ENCODE results near the gene IL26.
A peak's percentile ranks its signal among the peaks of the same experiment; 100 is the strongest.
"Not testable (repeated sequence)": the region's sequence is repeated elsewhere in the genome, so short reads cannot be mapped to it uniquely, and the experiment has no call there.

IL26 gene

DNA sequence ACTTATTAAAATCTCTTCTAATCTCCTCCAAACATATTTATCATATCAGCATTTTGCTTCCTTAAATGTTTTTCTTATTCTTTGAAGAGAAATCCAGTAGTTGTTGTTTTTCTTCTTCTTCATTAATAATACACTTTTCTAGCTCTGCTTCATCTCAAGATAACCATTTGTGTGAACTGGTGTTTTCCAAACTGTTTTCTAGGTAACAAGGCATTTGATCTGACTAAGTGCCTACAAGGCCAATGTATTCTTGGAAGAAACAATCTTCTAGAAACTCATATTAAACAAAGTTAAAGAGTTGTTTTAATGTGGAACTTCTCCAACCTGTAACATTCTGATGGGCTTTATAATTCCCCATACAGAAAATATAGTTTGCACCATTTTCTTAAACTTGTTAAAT is 35.3 kb downstream of the IL26 start:
- no peak for DNase-seq

- DNase-seq: no peak
Measured at GRCh38 chr12:68189821-68190242, 35.8 kb downstream of the IL26 start.

GRCh38 chr12:68185598-68185997 is 40.0 kb downstream of the IL26 start:
- DNase-seq: no peak

- DNase-seq: peak; percentile 91
Measured at GRCh38 chr12:68180792-68181744, 44.5 kb downstream of the IL26 start.

DNA sequence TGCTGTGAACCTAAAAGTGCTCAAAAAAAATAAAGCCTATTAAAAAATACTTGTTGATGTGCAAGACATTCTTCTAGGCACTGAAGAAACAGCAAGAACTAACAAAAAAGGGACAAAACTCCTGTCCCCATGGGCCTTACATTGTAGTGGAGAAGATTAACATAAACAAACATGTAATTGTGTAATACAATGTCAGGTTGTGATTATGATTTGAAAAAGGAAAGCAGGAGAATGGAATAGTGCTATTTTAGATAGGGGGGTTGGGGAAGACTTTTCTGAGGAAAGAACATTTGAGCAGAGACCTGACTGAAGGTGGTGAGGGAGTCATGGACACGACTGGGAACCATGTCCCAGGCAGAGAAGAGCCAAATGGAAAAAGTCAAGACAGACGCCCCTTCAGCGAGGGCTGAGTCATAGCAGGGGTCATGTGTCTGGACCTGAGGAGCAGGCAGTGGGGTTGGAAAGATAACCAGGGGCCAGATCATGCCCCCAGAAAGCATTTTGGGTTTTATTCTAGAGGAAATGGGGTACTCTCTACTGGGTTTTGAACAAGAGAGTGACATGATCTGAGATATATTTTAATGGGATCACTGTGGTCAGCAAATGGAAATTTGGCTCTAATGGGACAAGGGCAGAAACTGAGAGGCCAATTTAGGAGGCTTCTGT is 46.7 kb downstream of the IL26 start:
- DNase-seq: no peak

DNA sequence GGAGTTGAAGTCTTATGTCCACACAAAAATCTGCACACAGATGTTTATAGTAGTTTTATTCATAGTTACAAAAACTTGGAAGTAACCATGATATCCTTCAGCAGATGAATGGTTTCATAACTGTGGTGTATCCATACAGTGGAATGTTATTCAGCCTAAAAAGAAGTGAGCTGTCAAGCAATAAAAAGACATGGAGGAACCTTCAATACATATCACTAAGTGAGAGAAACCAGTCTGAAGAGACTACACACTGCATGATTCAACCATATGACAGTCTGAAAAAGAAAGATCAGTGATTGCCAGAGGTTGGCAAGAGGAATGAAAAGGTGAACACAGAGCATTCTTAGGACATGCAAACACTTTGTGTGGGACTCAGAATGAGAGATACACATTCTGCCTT is 47.4 kb downstream of the IL26 start:
- DNase-seq: no peak

DNA sequence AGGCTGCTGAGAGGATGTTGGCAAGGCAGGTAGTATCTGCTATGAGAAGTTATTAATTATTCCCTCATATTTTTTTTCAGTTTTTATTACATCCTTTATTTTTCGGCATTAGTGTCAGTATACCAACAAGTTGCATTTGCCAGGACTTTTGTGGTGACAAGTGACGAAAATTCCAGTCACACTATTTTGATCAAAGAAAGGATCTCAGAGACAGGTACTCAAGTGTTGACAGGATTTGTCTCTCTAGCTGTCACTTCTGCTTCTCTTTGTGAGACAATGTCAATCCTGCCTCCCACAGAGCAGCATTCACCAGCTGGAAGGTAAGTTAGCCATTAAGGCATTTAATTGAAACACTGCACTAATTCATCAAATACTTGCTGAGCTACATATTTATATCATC is 48.0 kb downstream of the IL26 start:
- DNase-seq: no peak

DNA sequence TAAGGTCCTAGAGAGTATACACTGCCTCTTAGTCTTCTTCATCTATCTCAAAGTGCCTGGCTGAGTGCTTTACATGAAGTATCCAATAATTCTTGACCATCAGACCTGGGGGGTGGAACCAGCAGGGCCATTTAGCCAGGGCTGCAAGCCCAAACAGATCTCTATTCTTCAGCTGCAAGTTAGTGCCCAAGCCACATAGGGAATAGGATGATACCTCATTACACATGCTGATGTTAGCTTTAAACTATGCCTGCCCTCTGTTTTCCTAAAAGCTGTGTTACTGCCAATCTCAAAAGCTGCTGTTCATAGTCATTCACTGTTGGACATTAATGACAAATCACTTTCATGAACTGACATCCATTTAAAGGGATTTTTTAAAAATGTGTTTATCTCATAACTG is 49.4 kb downstream of the IL26 start:
- no peak for DNase-seq

DNA sequence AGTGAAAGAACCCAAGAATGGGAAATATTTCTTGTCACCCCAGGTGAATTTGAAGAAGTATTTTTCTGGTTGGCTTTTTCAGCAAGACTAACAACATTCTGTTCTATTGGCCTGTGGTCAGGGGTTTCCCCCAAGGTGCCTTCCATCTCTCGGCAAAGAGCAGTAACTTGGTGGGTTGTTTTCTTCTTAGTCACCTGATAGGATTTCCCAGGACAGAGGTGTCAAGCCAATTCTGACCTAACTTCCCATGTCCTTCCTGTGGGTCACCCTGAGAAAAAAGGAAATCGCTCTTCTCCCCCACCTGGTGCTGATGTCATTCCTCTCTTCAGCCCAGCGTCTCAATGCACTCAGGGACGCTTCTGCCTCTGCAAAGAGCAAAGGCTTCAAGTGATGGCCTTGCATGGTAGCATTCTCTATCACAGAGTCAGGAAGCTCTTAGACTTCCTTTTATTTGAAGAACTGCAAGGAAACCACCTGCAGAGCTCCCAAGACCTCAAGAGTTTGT is 50.0 kb downstream of the IL26 start:
- no peak for DNase-seq

DNA sequence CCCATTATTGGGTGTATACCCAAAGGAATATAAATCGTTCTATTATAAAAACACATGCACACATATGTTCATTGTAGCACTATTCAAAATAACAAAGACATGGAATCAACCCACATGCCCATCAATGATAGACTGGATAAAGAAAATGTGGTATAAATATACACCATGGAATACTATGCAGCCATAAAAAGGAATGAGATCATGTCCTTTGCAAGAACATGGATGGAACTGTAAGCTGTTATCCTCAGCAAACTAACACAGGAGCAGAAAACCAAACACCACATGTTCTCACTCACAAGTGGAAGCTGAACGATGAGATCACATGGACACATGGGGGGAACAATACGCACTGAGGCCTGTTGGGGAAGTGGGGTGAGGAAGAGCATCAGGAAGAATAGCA is 50.8 kb downstream of the IL26 start:
- DNase-seq: not testable (repeated sequence)

DNA sequence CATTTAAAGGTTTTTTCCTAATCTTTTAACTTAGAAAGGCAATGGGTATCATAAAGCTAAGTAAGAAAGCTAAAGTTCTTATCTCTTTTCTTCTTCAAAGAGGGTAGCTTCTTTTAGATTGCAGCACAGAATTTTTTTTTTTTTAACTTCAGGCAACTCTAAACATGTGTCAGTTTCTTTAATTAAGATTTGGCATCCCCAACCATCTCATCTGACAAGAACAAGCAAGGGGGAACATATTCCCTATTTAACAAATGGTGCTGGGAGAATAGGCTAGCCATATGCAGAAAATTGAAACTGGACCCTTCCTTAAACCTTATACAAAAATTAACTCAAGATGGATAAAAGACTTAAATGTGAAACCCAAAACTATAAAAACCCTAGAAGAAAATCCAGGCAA is 51.8 kb downstream of the IL26 start:
- DNase-seq: no peak

- DNase-seq: no peak
Measured at GRCh38 chr12:68170726-68171125, 54.9 kb downstream of the IL26 start.

GRCh38 chr12:68169213-68169889 is 56.3 kb downstream of the IL26 start:
- no peak for DNase-seq

DNA sequence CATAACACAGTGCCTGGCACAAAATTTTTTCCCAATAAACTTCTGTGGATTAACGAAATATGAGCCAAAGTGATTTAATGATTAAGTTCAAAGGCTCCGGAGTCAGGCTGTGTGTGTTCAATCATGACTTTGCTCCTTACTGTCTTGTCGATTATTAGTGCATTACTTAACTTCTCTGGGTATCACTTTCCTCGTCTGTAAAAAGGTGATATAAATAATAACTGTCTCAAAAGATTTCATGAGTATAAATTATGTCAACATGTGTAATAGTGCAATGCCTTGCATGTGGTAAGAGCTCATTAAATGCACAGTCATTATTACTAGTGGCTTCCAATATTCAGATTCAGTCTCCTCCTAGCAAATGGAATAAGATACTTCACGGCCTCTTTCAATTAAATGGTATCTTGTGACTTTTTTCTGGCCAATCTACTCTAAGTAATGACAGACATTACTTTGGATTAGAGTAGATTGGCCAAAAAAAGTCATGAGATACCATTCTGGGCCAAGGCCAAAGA is 59.2 kb downstream of the IL26 start:
- no peak for DNase-seq

- DNase-seq: no peak
Measured at GRCh38 chr12:68163560-68164081, 62.0 kb downstream of the IL26 start.

DNA sequence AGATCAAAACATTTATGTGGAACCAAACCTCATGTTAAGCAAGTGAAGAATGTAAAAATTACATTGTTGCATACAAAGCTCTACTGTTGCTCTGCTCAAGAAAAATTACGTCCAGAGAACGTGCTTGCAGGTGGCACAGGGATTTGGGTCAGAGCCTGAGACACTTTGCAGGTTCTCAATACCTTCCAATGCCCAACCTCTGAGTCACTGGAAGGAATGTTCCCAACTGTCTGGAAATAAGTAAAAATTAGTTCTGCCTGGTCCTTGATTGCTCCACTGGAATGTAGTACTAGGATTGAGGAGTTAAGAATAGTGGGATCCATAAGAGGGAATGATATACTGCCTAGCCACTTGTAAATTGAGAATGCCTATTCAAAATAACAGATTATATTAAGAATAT is 63.2 kb downstream of the IL26 start:
- no peak for DNase-seq

GRCh38 chr12:68159681-68160304 is 65.8 kb downstream of the IL26 start, which contains the start of gene IFNG:
Gene IFNG, minus strand, starts transcription at chr12:68159740. Its CDS starts 125 bp downstream, at chr12:68159615.
- no peak for DNase-seq

DNA sequence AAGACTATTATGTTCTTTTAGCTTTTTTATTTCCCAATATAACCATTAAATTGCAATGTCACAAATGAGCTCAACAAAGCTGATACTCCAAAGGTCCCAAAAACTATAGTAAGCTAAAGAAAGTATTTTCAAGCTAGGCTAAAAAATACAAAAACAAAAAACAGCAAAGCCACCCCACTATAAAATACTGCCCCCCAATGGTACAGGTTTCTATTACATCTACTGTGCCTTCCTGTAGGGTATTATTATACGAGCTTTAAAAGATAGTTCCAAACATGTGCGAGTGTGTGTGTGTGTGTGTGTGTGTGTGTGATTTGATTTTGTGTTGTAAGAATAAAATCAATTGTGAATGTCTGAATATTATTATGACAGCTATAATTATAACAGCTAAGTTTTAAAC is 67.2 kb downstream of the IL26 start:
- peak; percentile 21 for DNase-seq

DNA sequence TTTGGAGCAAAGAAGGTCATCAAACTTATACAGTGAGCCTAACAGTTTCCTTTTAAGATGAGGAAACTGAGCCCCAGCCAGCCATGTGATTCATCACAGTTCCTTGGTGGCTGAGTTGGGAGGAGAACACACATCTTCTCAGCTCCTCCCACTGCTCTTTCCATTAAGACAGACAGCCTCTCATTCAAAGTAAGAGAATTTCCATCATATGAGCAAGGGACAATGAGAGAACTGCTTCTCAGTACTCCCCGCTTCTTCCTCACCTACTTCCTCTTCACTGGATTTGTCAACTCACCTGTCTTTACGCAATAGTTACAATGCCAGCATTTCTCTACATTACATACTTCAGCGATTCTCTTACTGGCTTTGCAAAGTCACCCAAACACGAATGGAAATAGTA is 68.2 kb downstream of the IL26 start:
- no peak for DNase-seq

DNA sequence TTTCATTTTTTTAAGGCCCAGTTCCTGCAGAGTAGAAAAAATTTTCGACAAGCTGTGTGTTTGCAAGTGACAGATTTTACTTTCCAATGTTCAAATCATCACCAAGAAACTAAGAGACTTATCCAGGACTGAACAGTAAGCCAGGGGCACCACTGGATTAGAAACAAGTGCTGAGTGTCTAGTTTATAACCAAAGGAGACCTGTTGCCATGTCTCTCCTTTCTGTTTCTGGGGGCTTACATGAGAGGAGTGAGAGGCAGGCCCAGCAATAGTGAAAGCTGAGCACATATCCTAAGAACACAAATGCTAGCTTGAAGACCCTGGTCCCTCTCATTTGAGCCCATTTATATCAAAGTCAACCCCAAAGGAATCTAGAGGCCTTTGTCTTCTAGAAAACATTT is 69.0 kb downstream of the IL26 start:
- DNase-seq: no peak

- DNase-seq: no peak
Measured at GRCh38 chr12:68154779-68155178, 70.8 kb downstream of the IL26 start.

Data from NCI-H1694 treated with DMSO at 0.1 percent for 48 hours (cell line).